ENCODE measurements around the gene ST6GALNAC2.

GRCh38 chr17:76565728-76566612 lies 19.7 kb downstream of the ST6GALNAC2 start:
- TF ChIP-seq, protein P1, sequence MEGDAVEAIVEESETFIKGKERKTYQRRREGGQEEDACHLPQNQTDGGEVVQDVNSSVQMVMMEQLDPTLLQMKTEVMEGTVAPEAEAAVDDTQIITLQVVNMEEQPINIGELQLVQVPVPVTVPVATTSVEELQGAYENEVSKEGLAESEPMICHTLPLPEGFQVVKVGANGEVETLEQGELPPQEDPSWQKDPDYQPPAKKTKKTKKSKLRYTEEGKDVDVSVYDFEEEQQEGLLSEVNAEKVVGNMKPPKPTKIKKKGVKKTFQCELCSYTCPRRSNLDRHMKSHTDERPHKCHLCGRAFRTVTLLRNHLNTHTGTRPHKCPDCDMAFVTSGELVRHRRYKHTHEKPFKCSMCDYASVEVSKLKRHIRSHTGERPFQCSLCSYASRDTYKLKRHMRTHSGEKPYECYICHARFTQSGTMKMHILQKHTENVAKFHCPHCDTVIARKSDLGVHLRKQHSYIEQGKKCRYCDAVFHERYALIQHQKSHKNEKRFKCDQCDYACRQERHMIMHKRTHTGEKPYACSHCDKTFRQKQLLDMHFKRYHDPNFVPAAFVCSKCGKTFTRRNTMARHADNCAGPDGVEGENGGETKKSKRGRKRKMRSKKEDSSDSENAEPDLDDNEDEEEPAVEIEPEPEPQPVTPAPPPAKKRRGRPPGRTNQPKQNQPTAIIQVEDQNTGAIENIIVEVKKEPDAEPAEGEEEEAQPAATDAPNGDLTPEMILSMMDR (IDR thresholded peaks at IDR 0.05; ENCODE audit: low read depth, low read length, poor library complexity, severe bottlenecking): no peak
- TF ChIP-seq EZH2phosphoT487 (IDR thresholded peaks at IDR 0.05; ENCODE audit: borderline replicate concordance, low read length): no peak
